ENCODE measurements around the gene SPECC1.
"Not testable (repeated sequence)": the region's sequence is repeated elsewhere in the genome, so short reads cannot be mapped to it uniquely, and the experiment has no call there.

The SPECC1 gene

DNA sequence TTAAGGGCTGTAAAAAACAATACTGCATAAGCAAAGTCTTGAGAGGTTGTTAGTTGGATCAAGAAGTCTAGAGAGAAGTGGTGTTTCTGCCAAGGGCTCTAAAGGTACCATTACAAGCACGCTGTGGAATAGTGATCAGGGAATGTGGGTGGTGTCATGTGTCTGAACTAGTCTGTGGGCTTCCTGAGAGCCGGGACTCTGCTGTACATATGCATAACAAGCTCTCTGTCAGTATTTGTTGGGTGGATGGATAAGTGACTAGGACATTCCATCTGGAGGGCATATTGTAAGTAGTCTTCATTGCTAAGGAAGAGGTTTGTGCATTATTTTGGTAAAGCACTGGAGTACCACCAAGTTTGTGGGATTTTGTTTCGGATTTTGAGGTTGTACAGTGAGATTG lies 248.6 kb downstream of the SPECC1 start:
- no peak overlapping the region for H3K27ac ChIP-seq
- no peak for DNase-seq (ENCODE audit: low read depth, low spot score)

DNA sequence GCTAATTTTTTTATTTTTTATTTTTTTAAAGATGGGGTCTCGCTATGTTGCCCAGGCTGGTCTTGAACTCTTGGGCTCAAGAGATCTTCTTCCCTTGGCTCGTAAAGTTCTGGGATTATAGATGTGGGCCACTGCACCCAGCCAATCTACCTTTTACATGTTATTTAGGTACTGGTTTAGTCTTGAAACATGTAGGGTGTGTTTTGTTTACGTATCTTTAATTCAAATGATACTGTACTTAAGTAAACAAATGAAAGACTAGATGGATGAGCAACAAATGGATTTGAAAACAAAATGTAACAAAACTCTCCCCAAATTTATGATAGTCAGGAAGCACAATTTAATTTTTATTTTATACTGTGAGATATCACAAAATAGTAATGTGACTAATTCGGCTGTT lies 250.5 kb downstream of the SPECC1 start:
- no peak for DNase-seq (ENCODE audit: low read depth, low spot score)
- H3K27ac ChIP-seq = no peak overlapping the region

DNA sequence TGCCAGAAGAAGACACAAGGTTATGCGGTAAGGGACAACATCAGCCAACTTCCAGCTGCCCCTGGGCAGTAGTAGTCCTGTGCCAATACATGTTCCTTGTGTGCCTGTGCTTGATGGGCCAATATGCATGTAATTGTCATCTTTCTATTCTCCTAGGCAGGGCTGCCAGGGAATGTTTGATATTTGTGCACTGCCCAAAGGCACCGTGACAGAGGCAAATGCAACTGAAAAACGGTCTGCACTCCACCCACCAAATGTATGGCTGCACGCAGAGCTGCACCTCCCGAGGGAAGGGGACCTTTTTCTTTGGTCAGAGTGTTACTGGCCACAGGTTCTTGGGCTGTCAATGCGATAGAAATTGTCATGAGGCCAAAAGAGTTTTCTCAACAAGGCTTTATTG lies 251.1 kb downstream of the SPECC1 start:
- no peak for DNase-seq (ENCODE audit: low read depth, low spot score)
- no peak overlapping the region for H3K27ac ChIP-seq

DNA sequence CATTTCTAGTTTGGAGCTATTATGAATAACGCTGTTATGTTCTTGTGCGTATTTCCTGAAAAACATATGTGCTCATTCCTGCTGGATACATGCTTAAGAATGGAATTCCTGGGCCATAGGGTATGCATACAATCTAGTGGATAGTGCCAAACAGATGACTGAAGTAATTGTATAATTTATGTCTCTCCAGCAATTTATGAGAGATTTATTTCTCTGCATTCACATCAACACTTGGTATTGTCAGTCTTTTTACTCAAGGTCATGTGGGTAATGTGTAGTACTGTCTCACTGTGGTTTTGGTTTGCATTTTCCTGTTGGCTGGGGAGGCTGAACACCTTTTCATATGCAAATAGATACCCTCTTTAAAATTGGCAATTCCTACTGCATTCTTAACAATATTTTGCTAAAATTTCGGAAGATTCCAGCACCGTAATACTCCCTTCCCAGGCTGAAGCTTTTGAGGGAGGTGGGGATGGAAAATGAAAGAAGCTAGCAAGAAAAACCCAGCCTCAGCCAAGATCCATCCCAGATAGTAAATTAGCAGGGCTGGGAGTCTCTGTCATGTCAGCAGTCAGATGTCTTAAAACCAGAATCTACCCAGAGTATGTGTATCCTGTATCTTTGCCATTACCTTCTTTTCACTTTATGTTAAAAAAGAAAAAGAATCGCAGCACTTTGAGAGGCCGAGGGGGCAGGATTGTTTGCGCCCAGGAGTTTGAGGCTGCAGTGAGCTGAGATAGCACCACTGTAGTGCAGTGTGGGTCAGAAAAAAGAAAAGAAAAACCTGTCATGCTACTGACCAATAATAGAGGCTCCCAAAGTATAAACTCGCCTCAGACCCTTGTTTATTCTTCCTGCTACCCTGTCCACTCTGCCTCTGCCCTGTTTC lies 253.3 kb downstream of the SPECC1 start:
- H3K27ac ChIP-seq = peak overlapping the region; percentile 92
- no peak for DNase-seq (ENCODE audit: low read depth, low spot score)

DNA sequence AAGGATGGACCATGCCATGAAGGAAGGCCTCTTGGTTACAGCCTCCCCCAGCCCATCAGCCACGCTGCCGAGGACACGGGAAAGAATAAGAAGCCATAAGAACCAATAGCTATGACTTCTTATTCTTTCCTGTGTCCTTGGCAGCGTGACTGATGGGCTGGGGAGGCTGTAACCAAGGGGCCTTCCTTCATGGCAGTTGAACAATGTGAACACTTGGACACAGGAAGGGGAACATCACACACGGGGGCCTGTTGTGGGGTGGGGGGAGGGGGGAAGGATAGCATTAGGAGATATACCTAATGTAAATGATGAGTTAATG lies 253.9 kb downstream of the SPECC1 start:
- peak overlapping the region; percentile 92 for H3K27ac ChIP-seq
- not testable (repeated sequence) for DNase-seq (ENCODE audit: low read depth, low spot score)

DNA sequence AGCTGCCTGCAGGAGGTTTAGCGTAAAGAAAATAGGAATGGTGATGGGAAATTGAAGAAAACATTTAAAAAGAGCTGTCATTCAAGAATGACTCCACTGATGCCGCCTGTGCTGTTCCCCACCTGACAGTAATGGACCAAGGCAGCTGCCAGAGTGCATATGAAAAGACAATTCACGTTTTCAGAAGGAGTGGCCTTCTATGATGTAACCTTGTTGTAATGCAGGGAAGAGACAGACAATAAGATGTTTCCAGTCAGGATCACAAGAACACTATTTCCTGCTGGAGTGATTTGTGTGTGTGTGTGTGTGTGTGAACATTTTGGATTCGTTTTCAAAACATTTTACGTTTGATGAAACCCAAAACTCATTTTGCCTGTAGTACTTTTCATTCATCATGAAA lies 254.4 kb downstream of the SPECC1 start:
- peak overlapping the region; percentile 92 for H3K27ac ChIP-seq
- DNase-seq (ENCODE audit: low read depth, low spot score) = peak; percentile 27

DNA sequence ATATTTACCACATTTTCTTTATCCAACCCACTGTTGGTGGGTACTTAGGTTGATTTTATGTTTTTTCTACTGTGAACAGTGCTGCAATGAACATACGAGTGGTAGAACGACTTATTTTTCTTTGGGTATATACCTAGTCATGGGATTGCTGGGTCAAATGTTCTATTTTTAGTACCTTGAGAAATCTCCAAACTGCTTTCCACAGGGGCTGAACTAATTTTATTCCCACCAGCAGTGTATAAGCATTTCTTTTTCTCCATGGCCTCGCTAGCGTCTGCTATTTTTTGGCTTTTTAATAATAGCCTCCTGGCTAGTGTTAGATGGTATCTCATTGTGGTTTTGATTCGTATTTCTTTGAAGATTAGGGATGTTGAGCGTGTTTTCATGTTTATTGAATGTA lies 255.8 kb downstream of the SPECC1 start:
- DNase-seq (ENCODE audit: low read depth, low spot score) = no peak

DNA sequence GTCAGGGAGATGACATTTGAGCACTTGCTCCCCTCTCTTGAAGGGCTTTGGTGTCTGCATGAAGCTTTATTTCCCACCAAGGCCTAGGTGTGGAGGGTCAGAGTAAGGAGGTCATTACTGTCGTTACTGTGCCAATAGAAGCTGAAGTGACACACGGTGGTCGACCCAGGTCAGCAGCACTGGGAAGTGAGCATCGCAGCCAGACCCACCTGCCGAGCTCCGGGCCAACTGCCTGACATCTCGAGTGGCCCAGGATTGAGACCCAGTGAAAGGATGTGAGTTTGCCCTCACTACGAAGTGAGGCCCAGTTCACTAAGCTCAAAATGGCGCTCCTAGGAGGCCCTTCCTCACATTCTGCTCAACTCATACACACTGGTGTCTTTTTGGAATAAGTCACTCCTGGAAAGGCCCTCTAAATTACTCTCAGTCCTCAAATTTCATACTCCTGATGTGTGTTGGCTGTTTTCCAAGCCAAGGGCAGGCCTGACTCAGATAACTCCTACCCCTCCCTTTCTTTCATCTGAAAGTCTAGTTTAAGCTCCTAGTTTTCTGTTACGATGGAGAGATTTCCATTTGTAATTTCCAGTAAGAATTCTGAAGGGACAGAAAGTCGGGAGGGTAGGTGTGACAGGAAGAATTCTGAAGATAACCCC lies 257.8 kb downstream of the SPECC1 start:
- no peak for DNase-seq (ENCODE audit: low read depth, low spot score)

More for the DNA sequence above, 255.8 kb downstream of the SPECC1 start:
- peak overlapping the region; percentile 92 for H3K27ac ChIP-seq

DNA sequence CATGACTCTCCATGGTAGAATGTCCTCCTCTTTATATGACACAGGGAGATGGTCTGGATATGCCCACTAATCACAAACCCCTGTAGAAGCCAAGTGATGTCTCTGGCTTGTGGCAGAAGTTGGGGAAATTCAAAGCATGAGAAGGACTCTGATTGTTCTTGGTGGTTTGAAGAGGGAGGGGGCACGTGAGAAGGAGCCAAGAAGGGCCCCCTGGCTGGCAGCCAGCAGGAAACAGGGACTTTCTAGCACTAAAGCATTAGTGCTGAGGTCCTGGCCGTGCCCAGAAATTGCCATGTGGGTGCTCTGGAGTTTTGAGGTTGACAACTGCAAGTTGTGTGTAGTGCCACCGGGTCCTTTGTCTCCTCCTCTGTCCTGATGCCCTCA lies 258.3 kb downstream of the SPECC1 start:
- H3K27ac ChIP-seq = peak overlapping the region; percentile 12
- DNase-seq (ENCODE audit: low read depth, low spot score) = no peak

More for the DNA sequence above, 257.8 kb downstream of the SPECC1 start:
- peak overlapping the region; percentile 12 for H3K27ac ChIP-seq

DNA sequence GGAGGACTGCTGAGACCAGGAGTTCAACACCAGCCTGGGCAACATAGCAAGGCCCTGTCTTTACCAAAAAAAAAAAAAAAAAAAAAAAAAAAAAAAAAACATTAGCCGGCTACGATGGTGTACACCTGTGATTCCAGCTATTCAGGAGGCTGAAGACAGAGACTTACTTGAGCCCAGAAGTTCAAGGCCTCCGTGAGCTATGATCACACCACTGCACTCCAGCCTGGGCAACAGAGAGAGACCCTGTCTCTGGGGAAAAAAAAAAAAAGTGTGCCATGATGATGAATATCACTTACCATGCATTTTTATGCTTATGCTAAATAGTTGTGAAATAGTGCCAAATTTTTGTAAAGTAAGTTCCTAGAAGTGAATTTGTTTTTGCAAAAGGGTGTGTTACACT lies 261.2 kb downstream of the SPECC1 start:
- no peak overlapping the region for H3K27ac ChIP-seq
- no peak for DNase-seq (ENCODE audit: low read depth, low spot score)

DNA sequence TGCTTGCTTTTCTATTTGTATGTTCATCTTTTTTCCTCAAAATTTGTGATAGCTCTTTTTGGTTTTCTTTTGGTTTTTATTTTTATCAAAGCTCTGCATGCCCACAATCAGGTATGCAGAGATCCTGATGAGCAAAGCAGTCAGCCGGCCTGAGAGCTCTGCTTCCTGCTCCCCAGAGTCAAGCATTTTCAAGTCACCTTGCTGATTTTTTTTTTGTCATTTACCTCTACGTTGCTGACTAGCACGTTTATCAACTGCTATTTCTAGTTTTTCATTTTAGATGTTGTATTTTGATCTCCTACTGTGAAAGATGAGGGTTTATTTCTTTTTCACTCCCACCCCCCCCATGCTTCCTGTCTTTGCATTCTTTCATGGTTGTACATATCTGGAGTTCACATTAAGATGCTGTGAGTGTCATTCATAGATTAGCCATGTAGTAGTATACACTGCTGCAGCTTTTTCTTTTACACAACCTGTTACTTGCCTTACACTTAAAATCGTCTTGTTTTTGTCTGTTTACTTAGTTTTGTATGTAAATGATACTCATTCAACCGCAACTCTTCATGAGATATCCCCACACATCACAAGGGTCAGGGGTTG lies 262.0 kb downstream of the SPECC1 start:
- no peak overlapping the region for H3K27ac ChIP-seq
- no peak for DNase-seq (ENCODE audit: low read depth, low spot score)

DNA sequence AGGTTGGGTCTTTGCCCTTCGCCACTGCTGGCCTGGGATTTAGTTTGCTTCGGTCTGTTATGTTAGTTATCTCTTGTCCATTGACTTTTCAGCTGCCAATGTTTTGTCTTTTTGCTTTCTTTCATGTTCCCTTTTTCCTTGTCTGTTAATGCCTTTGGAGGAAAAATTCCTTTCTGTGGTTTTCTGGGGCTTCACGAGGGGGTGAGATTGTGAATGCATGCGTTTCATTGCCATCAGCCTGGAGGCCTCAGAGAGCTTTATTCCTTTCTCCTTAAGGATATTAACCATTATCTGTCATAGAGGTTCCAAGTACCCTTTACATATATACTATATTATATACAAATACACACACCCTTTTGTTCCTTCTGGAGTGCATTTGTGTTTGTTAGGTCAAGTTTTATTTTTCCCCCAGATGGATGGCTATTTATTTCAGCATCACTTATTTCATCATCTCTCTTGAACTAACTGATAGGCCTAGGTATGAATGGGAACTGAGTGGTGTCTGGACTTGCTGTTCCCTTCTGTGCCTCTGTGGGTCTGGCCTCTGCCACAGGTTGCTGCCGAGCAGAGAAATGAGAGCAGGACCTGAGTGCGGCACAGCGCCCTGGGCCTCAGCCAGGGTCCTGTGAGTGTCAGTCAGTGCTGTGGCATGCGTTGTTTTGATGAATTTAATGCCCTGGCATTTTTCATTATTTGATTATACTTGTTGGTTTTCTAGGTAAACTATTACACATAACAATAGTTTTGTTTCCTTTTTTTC lies 264.8 kb downstream of the SPECC1 start:
- no peak overlapping the region for H3K27ac ChIP-seq

DNA sequence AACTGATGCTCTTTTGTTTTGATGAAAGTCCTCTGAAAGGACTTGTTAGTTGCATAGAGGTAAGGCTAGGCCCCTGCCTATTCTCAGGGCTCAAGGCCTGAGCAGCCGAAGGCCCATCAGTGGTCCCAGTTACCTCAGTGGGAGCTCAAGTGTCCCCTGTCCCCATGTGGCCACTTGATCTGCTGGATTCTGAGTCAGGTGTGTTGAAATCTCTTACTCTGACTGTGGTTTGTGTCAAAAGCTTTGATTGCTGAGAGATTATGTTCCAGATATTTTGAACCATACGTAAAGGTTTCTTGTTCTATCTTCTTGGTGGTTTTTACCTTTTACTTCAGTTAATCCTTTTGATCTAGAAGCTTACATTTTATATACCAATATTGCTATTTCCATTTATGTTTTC lies 266.5 kb downstream of the SPECC1 start:
- H3K27ac ChIP-seq = no peak overlapping the region
- no peak for DNase-seq (ENCODE audit: low read depth, low spot score)

More for the DNA sequence above, 264.8 kb downstream of the SPECC1 start:
- no peak for DNase-seq (ENCODE audit: low read depth, low spot score)

DNA sequence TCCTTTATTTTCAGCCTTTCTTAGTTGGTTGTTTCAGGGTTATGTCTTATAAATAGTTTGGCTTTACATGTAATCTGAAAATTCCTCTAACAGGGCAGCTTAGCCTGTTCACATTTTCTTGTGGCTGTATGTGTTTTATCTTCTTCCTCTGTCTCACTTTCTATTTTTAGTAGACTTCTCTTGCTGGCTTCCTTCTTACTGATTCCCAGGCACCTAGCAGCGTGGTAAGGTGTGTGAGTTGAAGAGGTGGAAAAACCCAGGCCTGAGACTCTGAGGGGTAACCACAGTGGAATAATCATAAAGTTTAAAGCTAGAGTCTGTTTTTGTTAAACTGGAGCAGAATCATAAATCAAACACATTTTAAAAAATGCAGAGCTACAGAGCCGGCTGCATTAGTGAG lies 267.3 kb downstream of the SPECC1 start:
- DNase-seq (ENCODE audit: low read depth, low spot score) = no peak
- H3K27ac ChIP-seq = no peak overlapping the region

DNA sequence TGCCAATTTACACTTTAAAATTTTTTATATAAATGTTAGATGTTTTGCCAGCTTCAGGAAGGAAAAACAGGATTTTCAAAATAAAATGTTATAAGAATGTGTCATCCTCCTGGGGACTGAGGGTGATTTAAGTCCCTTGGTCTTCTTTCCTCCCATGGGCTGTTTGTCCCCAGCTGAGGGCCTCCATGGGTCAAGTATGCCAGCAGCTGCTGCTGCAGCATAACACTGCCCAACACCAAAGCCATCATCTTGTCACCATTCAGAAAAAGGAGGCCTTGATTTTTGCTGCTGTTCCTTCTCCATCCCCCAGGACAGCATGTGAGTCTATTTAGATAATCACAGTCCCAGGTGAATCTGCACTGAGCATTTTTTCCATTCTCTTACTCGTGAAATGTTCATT lies 269.6 kb downstream of the SPECC1 start:
- no peak for DNase-seq (ENCODE audit: low read depth, low spot score)
- H3K27ac ChIP-seq = no peak overlapping the region

DNA sequence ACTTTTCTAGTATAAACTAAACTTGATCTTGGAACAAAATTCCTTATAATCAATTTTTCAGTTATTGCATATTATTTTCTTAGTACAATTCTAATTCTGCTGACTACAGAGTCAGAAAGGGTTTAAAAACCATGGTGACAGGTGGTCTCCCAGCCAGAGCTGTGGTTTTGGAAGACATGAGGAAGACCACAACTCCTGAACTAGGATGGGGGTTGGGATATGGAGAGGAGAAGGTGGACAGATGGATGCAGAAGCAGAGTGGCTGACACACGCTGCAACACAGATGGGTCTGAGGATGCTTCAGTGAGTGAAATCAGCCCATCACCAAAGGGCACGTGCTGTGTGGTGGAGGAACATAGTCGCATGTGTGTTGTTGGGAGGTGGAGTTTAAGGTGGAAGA lies 270.5 kb downstream of the SPECC1 start:
- no peak for DNase-seq (ENCODE audit: low read depth, low spot score)
- H3K27ac ChIP-seq = no peak overlapping the region

DNA sequence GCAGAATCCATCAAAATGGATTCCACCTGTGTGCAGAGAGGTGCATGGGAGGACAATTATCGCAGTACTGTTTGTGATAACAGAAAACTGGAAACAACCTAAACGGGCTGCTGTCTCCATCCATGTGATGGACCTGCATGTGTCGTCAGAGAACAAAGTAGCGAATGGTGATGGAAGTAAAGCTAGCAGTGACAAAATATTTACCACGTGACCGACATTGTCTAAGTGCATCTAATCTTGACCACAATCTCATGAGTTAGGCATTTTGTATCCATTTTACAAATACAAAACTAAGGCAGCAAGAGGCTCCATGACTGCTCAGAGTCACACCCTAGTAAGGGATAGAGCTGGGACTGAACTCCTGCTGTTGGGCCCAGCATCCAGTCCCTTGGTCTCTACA lies 270.9 kb downstream of the SPECC1 start:
- H3K27ac ChIP-seq = no peak overlapping the region
- DNase-seq (ENCODE audit: low read depth, low spot score) = no peak

DNA sequence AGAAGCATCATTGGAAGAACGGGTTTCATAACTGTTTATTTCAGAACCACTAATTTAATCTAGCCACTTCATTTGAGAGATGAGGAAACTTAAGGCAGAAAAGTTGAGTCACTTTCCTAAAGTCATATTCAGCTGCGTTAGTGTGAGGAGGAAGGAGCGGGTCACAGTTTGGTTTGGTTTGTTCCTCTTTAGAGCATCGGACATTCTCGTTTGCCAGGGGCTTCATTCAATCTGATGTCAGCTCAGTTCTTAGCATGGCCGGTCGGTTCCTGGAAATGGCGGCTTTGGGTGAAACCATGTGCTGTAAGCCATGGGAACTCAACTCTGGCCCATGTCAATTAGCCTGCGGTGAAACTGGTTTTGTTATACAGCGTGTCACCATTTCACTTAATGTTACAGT lies 271.7 kb downstream of the SPECC1 start:
- H3K27ac ChIP-seq = no peak overlapping the region
- DNase-seq (ENCODE audit: low read depth, low spot score) = no peak

DNA sequence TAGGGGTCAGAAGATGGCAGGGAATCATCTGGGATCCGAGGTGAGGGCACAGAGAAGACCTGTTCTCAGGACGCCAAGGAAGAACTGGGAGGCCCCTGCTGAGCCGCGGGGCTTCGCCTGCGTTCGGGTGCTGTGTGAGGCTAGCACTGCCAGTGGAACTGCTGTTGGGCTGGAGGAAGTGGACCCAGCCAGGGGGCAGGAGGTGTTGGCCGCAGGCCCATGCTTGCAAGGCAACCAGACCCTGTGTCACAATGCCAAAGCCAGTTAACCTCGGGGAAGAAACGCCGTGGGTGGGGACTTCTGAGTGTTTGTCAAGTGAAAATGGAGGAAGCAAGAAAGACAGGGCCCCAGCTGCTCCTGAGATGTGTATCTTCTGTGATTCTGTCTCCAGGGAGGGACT lies 272.7 kb downstream of the SPECC1 start:
- H3K27ac ChIP-seq = no peak overlapping the region
- DNase-seq (ENCODE audit: low read depth, low spot score) = no peak

DNA sequence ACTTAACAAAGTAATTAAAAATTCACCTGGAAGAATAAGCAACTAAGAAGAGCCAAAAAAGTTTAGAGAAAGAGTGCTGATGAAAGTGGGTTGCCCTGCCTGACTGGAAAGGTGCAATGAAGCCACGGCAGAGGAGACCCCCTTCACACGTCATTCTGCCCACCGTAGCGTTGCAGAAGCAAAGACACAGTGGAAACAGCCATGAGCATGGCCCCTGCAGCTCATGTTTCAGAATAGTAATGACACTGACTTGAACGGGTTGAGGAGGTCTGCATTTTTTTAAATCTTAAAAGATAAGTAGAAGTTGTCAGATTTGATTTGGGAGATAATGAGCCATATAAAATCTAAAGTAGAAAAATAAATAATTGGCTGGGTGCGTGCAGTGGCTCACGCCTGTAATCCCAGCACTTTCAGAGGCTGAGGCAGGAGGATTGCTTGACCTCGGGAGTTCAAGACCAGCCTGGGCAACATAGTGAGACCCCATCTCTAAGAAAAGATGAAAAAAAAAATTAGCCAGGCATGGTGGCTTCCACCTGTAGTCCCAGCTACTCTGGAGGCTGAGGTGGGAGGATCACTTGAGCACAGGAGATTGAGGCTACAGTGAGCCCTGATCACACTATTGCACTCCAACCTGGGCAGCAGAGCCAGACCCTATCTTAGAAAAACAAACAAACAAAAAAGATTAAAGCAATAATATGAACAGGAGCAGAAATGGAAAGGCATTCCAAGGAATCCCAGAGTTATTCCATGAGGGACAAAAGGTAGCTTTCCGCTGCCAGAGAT lies 273.6 kb downstream of the SPECC1 start:
- DNase-seq (ENCODE audit: low read depth, low spot score) = no peak

More for the DNA sequence above, 273.6 kb downstream of the SPECC1 start:
- no peak overlapping the region for H3K27ac ChIP-seq
